HepG2 (cell line): ENCODE results near the gene CAMSAP2. TPM values are rescaled to one million over a fixed set of nuclear protein-coding genes. Genes with fewer than 3 reads are reported as not detected.
A peak's percentile ranks its signal among the peaks of the same experiment; 100 is the strongest.

Experiments used
- ASH2L ChIP-seq: fragments of 300-600, 200-600 bp; sonication (generic); IDR thresholded peaks from 2 replicates; pipeline ENCODE4 v1.7.0; 2017; ENCODE audit warnings: low read depth, mild to moderate bottlenecking, moderate library complexity, mixed read lengths, low read length; ENCODE audit not compliant: insufficient read length
- CHD4 ChIP-seq: fragments of 200-600 bp; sonication (generic); IDR thresholded peaks from 2 replicates; pipeline ENCODE4 v1.7.0; 2017; ENCODE audit warnings: mild to moderate bottlenecking, low read length, borderline replicate concordance
- FOXO1 ChIP-seq: sonication (generic); formaldehyde crosslinking; IDR thresholded peaks from 2 replicates; pipeline ENCODE4 v1.4.0; 2020; ENCODE audit warnings: missing genetic modification reagents
- KDM3A ChIP-seq: IDR thresholded peaks from 2 replicates; pipeline ENCODE4 v1.6.1; 2018; ENCODE audit warnings: low read depth, missing compliant biosample characterization
- MXI1 ChIP-seq: IDR thresholded peaks from 3 replicates; pipeline ENCODE4 v1.6.1; 2012; ENCODE audit warnings: low read depth, low read length, inconsistent platforms, borderline replicate concordance
- RFX5 ChIP-seq: IDR thresholded peaks from 2 replicates; pipeline ENCODE4 v1.6.1; 2011; ENCODE audit warnings: low read depth, low read length, improper control_type of control experiment
- SRSF9 ChIP-seq: fragments of 200-400 bp; formaldehyde crosslinking; IDR thresholded peaks from 2 replicates; pipeline ENCODE4 v1.6.1; 2018; ENCODE audit warnings: borderline replicate concordance, mild to moderate bottlenecking, low read depth, low read length; ENCODE audit not compliant: insufficient read depth, poor library complexity, severe bottlenecking
- TMF1 ChIP-seq: sonication (generic); formaldehyde crosslinking; IDR thresholded peaks from 2 replicates; pipeline ENCODE4 v1.8.1; 2022; ENCODE audit warnings: low read depth, missing genetic modification reagents
- ZNF138 ChIP-seq: sonication (generic); formaldehyde crosslinking; IDR thresholded peaks from 2 replicates; pipeline ENCODE4 v1.5.0; 2020; ENCODE audit warnings: mild to moderate bottlenecking, low read depth, missing genetic modification reagents
- ZNF160 ChIP-seq: sonication (generic); formaldehyde crosslinking; IDR thresholded peaks from 2 replicates; pipeline ENCODE4 v1.8.0; 2022; ENCODE audit warnings: mild to moderate bottlenecking, inconsistent platforms, missing genetic modification reagents
- ZNF207 ChIP-seq: fragments of 450-650 bp; IDR thresholded peaks from 2 replicates; pipeline ENCODE4 v1.6.1; 2016; ENCODE audit warnings: antibody characterized with exemption, borderline replicate concordance
- ZNF318 ChIP-seq: sonication (generic); formaldehyde crosslinking; IDR thresholded peaks from 2 replicates; pipeline ENCODE4 v1.4.0; 2020; ENCODE audit warnings: mild to moderate bottlenecking, missing genetic modification reagents
- ZNF503 ChIP-seq: sonication (generic); formaldehyde crosslinking; IDR thresholded peaks from 2 replicates; pipeline ENCODE4 v1.4.0; 2020; ENCODE audit warnings: missing genetic modification reagents
- ZNF549 ChIP-seq: sonication (generic); formaldehyde crosslinking; IDR thresholded peaks from 2 replicates; pipeline ENCODE4 v1.5.0; 2020; ENCODE audit warnings: missing genetic modification reagents
- ZXDC ChIP-seq: sonication (generic); formaldehyde crosslinking; IDR thresholded peaks from 2 replicates; pipeline ENCODE4 v1.5.0; 2020; ENCODE audit warnings: mild to moderate bottlenecking, missing genetic modification reagents
- polyA plus RNA-seq, 8 experiments: library from polyadenylated mRNA; depleted of rRNA in 3 of 8; stranded (reverse) in 7 of 8; unstranded in 1 of 8; fragments of >200 nt; fragmentation: Illumina TruSeq in 4 of 8; extraction: Trizol in 4 of 8; gene quantifications; 2 replicates each; pipeline versions ENCODE4 v1.2.1 to v1.2.3, GENCODE V29; 2011 to 2016; ENCODE audit warnings: low read depth in 4 of 8, missing spikeins in 1 of 8, mixed read lengths in 1 of 8; ENCODE audit not compliant: insufficient read depth in 1 of 8
- total RNA-seq, 5 experiments: library from RNA; depleted of rRNA; stranded (reverse); fragments of >200 nt; fragmentation: Illumina TruSeq; extraction: Trizol; gene quantifications; 2 replicates each; pipeline ENCODE4 v1.2.3, GENCODE V29; 2016; ENCODE audit warnings: low read depth in 1 of 5

Gene CAMSAP2
- total and polyA plus RNA-seq, 2 of the 13 experiments (the other 11 are each of a cell fraction or from before 2014, with no cell fraction given): 3.4 to 8.2 TPM

GRCh38 chr1:200896531-200897196 lies 158.0 kb downstream of the CAMSAP2 start (continued):
- TF ChIP-seq ZNF503 (CRISPR knock-in tag) (no peak), TMF1 (CRISPR knock-in tag) (no peak), KDM3A (CRISPR knock-in tag) (peak; percentile 87), MXI1 (peak; percentile 63; the same call in 1 of the 3 replicates), RFX5 (no peak), SRSF9 (no peak), ZNF549 (CRISPR knock-in tag) (no peak), ZNF160 (no peak), CHD4 (no peak), ZNF318 (no peak), ZXDC (CRISPR knock-in tag) (peak; percentile 15; the same call in 1 of the 2 replicates), ZNF138 (CRISPR knock-in tag) (no peak), FOXO1 (CRISPR knock-in tag) (peak; percentile 77), ASH2L (peak; percentile 89), ZNF207 (no peak)
